H9 (cell line): ENCODE results near the gene OR5H15. TPM values are rescaled to one million over a fixed set of nuclear protein-coding genes. Genes with fewer than 3 reads are reported as not detected.

Source experiments
- DNase-seq: peaks from one replicate; pipeline ENCODE4 v3.0.0-alpha.2; 2017
- H2AFZ ChIP-seq: one replicate; pipeline ENCODE4 v1.6.1; 2013; ENCODE audit warnings: mild to moderate bottlenecking, low read length, control low read depth, moderate library complexity
- H2AK5ac ChIP-seq: 2 replicates; pipeline ENCODE4 v1.6.1; 2013; ENCODE audit warnings: low read length, control low read depth, mixed read lengths; ENCODE audit not compliant: insufficient read length
- H2BK120ac ChIP-seq: one replicate; pipeline ENCODE4 v1.6.1; 2013; ENCODE audit warnings: low read depth, mild to moderate bottlenecking, low read length, control low read depth, inconsistent platforms; ENCODE audit not compliant: poor library complexity, severe bottlenecking
- H2BK12ac ChIP-seq: 2 replicates; pipeline ENCODE4 v1.6.1; 2013; ENCODE audit warnings: low read length, control low read depth, mixed read lengths, low read depth; ENCODE audit not compliant: insufficient read length
- H2BK15ac ChIP-seq: 2 replicates; pipeline ENCODE4 v1.6.1; 2013; ENCODE audit warnings: low read depth, low read length, control low read depth
- H2BK20ac ChIP-seq: one replicate; pipeline ENCODE4 v1.6.1; 2013; ENCODE audit warnings: low read depth, mild to moderate bottlenecking, low read length, control low read depth, inconsistent platforms; ENCODE audit not compliant: poor library complexity, severe bottlenecking
- H2BK5ac ChIP-seq: 2 replicates; pipeline ENCODE4 v1.6.1; 2013; ENCODE audit warnings: low read length, control low read depth, mixed read lengths; ENCODE audit not compliant: insufficient read length
- H3K14ac ChIP-seq: 2 replicates; pipeline ENCODE4 v1.6.1; 2013; ENCODE audit warnings: low read length, control low read depth; ENCODE audit not compliant: insufficient read depth
- H3K18ac ChIP-seq: 2 replicates; pipeline ENCODE4 v1.6.1; 2013; ENCODE audit warnings: low read depth, mild to moderate bottlenecking, mixed read lengths, low read length, control low read depth; ENCODE audit not compliant: insufficient read length
- H3K23ac ChIP-seq: 2 replicates; pipeline ENCODE4 v1.6.1; 2013; ENCODE audit warnings: low read length, control low read depth, mixed read lengths, low read depth; ENCODE audit not compliant: insufficient read length
- H3K23me2 ChIP-seq: 2 replicates; pipeline ENCODE4 v1.6.1; 2013; ENCODE audit warnings: low read depth, mild to moderate bottlenecking, mixed read lengths, low read length, control low read depth; ENCODE audit not compliant: insufficient read length, poor library complexity, severe bottlenecking
- H3K27ac ChIP-seq: 2 replicates; pipeline ENCODE4 v1.5.1; 2013; ENCODE audit warnings: low read length, control low read depth, mixed read lengths, low read depth; ENCODE audit not compliant: insufficient read length
- H3K27me3 ChIP-seq: 2 replicates; pipeline ENCODE4 v1.6.1; 2013; ENCODE audit warnings: low read length, control low read depth, inconsistent platforms; ENCODE audit not compliant: insufficient read depth
- H3K4ac ChIP-seq: 2 replicates; pipeline ENCODE4 v1.6.1; 2013; ENCODE audit warnings: low read depth, mild to moderate bottlenecking, control low read depth, inconsistent platforms, low read length, moderate library complexity
- H3K4me1 ChIP-seq: 2 replicates; pipeline ENCODE4 v1.6.1; 2013; ENCODE audit warnings: low read length, control low read depth, inconsistent platforms; ENCODE audit not compliant: insufficient read depth
- H3K4me2 ChIP-seq: 2 replicates; pipeline ENCODE4 v1.6.1; 2013; ENCODE audit warnings: low read length, control low read depth, mixed read lengths; ENCODE audit not compliant: insufficient read length, insufficient read depth
- H3K56ac ChIP-seq: 2 replicates; pipeline ENCODE4 v1.6.1; 2013; ENCODE audit warnings: low read depth, mild to moderate bottlenecking, mixed read lengths, low read length, control low read depth; ENCODE audit not compliant: insufficient read length
- H3K79me1 ChIP-seq: 2 replicates; pipeline ENCODE4 v1.6.1; 2013; ENCODE audit warnings: low read depth, mild to moderate bottlenecking, moderate library complexity, low read length, control low read depth, inconsistent platforms; ENCODE audit not compliant: insufficient read depth, poor library complexity, severe bottlenecking
- H3K79me2 ChIP-seq: 2 replicates; pipeline ENCODE4 v1.6.1; 2013; ENCODE audit warnings: low read length, control low read depth, inconsistent platforms; ENCODE audit not compliant: insufficient read depth
- H3K9ac ChIP-seq: 2 replicates; pipeline ENCODE4 v1.6.1; 2013; ENCODE audit warnings: low read length, control low read depth, mixed read lengths; ENCODE audit not compliant: insufficient read length; ENCODE audit errors: extremely low read depth
- H3K9me3 ChIP-seq: one replicate; pipeline ENCODE4 v1.6.1; 2013; ENCODE audit warnings: low read depth, low read length, inconsistent platforms; ENCODE audit not compliant: control insufficient read depth
- H3T11ph ChIP-seq: one replicate; pipeline ENCODE4 v1.6.1; 2013; ENCODE audit warnings: mild to moderate bottlenecking, low read length, control low read depth, inconsistent platforms
- H4K20me1 ChIP-seq: one replicate; pipeline ENCODE4 v1.6.1; 2013; ENCODE audit not compliant: control insufficient read depth, insufficient read length, insufficient read depth
- H4K5ac ChIP-seq: 2 replicates; pipeline ENCODE4 v1.6.1; 2013; ENCODE audit warnings: low read depth, mild to moderate bottlenecking, mixed read lengths, low read length, control low read depth; ENCODE audit not compliant: insufficient read length
- H4K8ac ChIP-seq: replicated peaks from 2 replicates; pipeline ENCODE4 v1.6.1; 2013; ENCODE audit warnings: low read length, control low read depth, mixed read lengths, low read depth; ENCODE audit not compliant: insufficient read length
- H4K91ac ChIP-seq: 2 replicates; pipeline ENCODE4 v1.6.1; 2013; ENCODE audit warnings: low read depth, mild to moderate bottlenecking, moderate library complexity, mixed read lengths, low read length, control low read depth; ENCODE audit not compliant: insufficient read length
- H3K27ac Mint-ChIP-seq, 3 experiments: 2 replicates in 2 of 3; 3 replicates in 1 of 3; pipeline ENCODE4 v1.8.0; 2020 to 2021; ENCODE audit warnings: mixed read lengths in 3 of 3, mild to moderate bottlenecking in 1 of 3, moderate library complexity in 1 of 3
- H3K27me3 Mint-ChIP-seq: 2 replicates; pipeline ENCODE4 v1.8.0; 2021; ENCODE audit warnings: low read depth, mild to moderate bottlenecking, moderate library complexity, mixed read lengths
- H3K36me3 Mint-ChIP-seq, 3 experiments: 2 replicates in 2 of 3; 3 replicates in 1 of 3; pipeline ENCODE4 v1.8.0; 2020 to 2021; ENCODE audit warnings: low read depth in 3 of 3, mixed read lengths in 3 of 3; ENCODE audit not compliant: insufficient read depth in 1 of 3
- H3K4me1 Mint-ChIP-seq, 2 experiments: 2 replicates each; pipeline ENCODE4 v1.8.0; 2020; ENCODE audit warnings: mixed read lengths in 2 of 2
- H3K4me3 Mint-ChIP-seq, 2 experiments: 2 replicates in 1 of 2; 3 replicates in 1 of 2; pipeline ENCODE4 v1.8.0; 2020 to 2021; ENCODE audit warnings: mild to moderate bottlenecking in 2 of 2, mixed read lengths in 2 of 2, moderate library complexity in 1 of 2
- H3K9me3 Mint-ChIP-seq, 2 experiments: 2 replicates in 1 of 2; 3 replicates in 1 of 2; pipeline ENCODE4 v1.8.0; 2020; ENCODE audit warnings: mild to moderate bottlenecking in 2 of 2, mixed read lengths in 2 of 2, moderate library complexity in 1 of 2
- whole genome bisulfite sequencing: extraction: QIAGEN DNeasy Blood & Tissue Kit; methylation state at CpG from one replicate; pipeline ENCODE4 v1.1.7; 2013; ENCODE audit warnings: missing lambda C conversion rate, low lambda C conversion rate, mixed read lengths; ENCODE audit not compliant: insufficient read length; ENCODE audit errors: extremely low coverage; 5-methylcytosine and 5-hydroxymethylcytosine counted together
- total RNA-seq: library from RNA; stranded (reverse); gene quantifications from 2 replicates; pipeline ENCODE4 v1.2.1, GENCODE V29; 2021
- TF ChIP-seq, protein P1 (sequence below): fragments of 200-600 bp; sonication (generic); conservative IDR thresholded peaks from 3 replicates; pipeline ENCODE4 v1.8.0; 2021; ENCODE audit warnings: antibody characterized with exemption, mild to moderate bottlenecking

The OR5H15 gene
- total RNA-seq, 1 experiment from 2014 or later, result not detected

DNA sequence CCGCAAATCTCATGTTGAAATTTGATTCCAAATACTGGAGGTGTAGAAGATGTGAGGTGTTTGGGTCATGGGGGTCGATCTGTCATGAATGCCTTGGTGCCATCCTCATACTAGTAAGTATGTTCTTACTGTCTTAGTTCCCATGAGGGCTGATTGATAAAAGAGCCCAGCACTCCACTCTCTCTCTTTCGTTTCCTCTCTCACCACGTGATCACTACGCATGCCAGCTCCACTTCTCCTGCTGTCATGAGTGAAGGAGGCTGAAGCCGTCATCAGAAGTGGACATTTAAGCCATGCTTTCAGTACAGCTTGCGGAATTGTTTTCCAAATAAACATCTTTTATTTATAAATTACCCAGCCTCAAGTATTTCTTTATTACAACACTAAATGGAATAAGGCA lies 6.1 kb downstream of the OR5H15 start:
- Histone ChIP-seq H4K20me1 (no peaks in the 10 kb centered on the region), H3K79me1 (no peaks in the 10 kb centered on the region), H2BK5ac (no peak overlapping the region), H3K4me2 (no peak overlapping the region), H3K18ac (no peak overlapping the region), H3T11ph (no peak overlapping the region), H3K9me3 (peaks cover 4% of the 10 kb centered on the region), H3K23me2 (no peaks in the 10 kb centered on the region), H2BK120ac (no peak overlapping the region), H3K27me3 (no peaks in the 10 kb centered on the region), H3K23ac (no peak overlapping the region), H3K79me2 (no peaks in the 10 kb centered on the region), H2BK20ac (no peak overlapping the region), H3K56ac (no peak overlapping the region), H3K4me1 (no peaks in the 10 kb centered on the region), H4K5ac (no peak overlapping the region), H3K9ac (no peak overlapping the region), H3K27ac (no peak overlapping the region), H4K91ac (no peak overlapping the region), H4K8ac (no peak overlapping the region), H2BK12ac (no peak overlapping the region), H2AK5ac (no peak overlapping the region), H3K14ac (no peak overlapping the region), H3K4ac (no peak overlapping the region), H2AFZ (no peak overlapping the region), H2BK15ac (no peak overlapping the region)
- H3K27ac Mint-ChIP-seq, result no peak overlapping the region
- WGBS, result no CpG with 5 or more reads among the region's 7 CpGs
- no peak for DNase-seq
- TF ChIP-seq, protein P1, sequence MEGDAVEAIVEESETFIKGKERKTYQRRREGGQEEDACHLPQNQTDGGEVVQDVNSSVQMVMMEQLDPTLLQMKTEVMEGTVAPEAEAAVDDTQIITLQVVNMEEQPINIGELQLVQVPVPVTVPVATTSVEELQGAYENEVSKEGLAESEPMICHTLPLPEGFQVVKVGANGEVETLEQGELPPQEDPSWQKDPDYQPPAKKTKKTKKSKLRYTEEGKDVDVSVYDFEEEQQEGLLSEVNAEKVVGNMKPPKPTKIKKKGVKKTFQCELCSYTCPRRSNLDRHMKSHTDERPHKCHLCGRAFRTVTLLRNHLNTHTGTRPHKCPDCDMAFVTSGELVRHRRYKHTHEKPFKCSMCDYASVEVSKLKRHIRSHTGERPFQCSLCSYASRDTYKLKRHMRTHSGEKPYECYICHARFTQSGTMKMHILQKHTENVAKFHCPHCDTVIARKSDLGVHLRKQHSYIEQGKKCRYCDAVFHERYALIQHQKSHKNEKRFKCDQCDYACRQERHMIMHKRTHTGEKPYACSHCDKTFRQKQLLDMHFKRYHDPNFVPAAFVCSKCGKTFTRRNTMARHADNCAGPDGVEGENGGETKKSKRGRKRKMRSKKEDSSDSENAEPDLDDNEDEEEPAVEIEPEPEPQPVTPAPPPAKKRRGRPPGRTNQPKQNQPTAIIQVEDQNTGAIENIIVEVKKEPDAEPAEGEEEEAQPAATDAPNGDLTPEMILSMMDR, result no peak
- H3K4me3 Mint-ChIP-seq, result no peak overlapping the region
- H3K9me3 Mint-ChIP-seq, result peaks cover 43 to 52% of the 10 kb centered on the region in 2 experiments
- H3K27me3 Mint-ChIP-seq, result peaks cover 2% of the 10 kb centered on the region
- peaks cover 20 to 51% (median 42%) of the 10 kb centered on the region in 3 experiments for H3K36me3 Mint-ChIP-seq
- H3K4me1 Mint-ChIP-seq, result no peaks in the 10 kb centered on the region
